Mucosa of stomach (tissue), 1 donor: ENCODE results near the gene UGT1A6.

Experiments used
- H3K27me3 ChIP-seq: one replicate; pipeline ENCODE4 v1.7.0; 2013; ENCODE audit warnings: mild to moderate bottlenecking, low read length; ENCODE audit not compliant: control insufficient read depth, insufficient read depth
- H3K36me3 ChIP-seq: one replicate; pipeline ENCODE4 v1.7.0; 2013; ENCODE audit warnings: low read length; ENCODE audit not compliant: control insufficient read depth, insufficient read depth
- H3K4me1 ChIP-seq: one replicate; pipeline ENCODE4 v1.7.0; 2013; ENCODE audit warnings: mild to moderate bottlenecking, low read length; ENCODE audit not compliant: control insufficient read depth, insufficient read depth
- H3K4me3 ChIP-seq: one replicate; pipeline ENCODE4 v1.7.0; 2013; ENCODE audit warnings: low read length
- H3K9ac ChIP-seq: one replicate; pipeline ENCODE4 v1.7.0; 2013; ENCODE audit warnings: mild to moderate bottlenecking, low read length, moderate library complexity
- H3K9me3 ChIP-seq: one replicate; pipeline ENCODE4 v1.7.0; 2013; ENCODE audit warnings: mild to moderate bottlenecking, low read length, moderate library complexity; ENCODE audit not compliant: control insufficient read depth
- donor health status: Pancreatic carcinoma.

The UGT1A6 gene

GRCh38 chr2:233789554-233789953, 96.9 kb downstream of the UGT1A6 start:
- Histone ChIP-seq H3K27me3 (no peaks in the 10 kb centered on the region), H3K4me1 (no peaks in the 10 kb centered on the region), H3K9me3 (no peaks in the 10 kb centered on the region), H3K36me3 (no peaks in the 10 kb centered on the region), H3K4me3 (no peak overlapping the region), H3K9ac (no peak overlapping the region)

- Histone ChIP-seq H3K4me1 (no peaks in the 10 kb centered on the region), H3K36me3 (no peaks in the 10 kb centered on the region), H3K9me3 (no peaks in the 10 kb centered on the region), H3K4me3 (no peak overlapping the region), H3K9ac (no peak overlapping the region), H3K27me3 (no peaks in the 10 kb centered on the region)
Measured at GRCh38 chr2:233791151-233791882, 98.6 kb downstream of the UGT1A6 start.

GRCh38 chr2:233791883-233792329, 99.2 kb downstream of the UGT1A6 start:
- Histone ChIP-seq H3K9ac (no peak overlapping the region), H3K4me3 (no peak overlapping the region), H3K9me3 (no peaks in the 10 kb centered on the region), H3K4me1 (no peaks in the 10 kb centered on the region), H3K36me3 (no peaks in the 10 kb centered on the region), H3K27me3 (no peaks in the 10 kb centered on the region)

GRCh38 chr2:233792720-233793119, 100.0 kb downstream of the UGT1A6 start:
- no peak overlapping the region for H3K4me3 ChIP-seq
- no peaks in the 10 kb centered on the region for H3K9me3 ChIP-seq
- no peak overlapping the region for H3K9ac ChIP-seq
- H3K27me3 ChIP-seq: no peaks in the 10 kb centered on the region
- H3K36me3 ChIP-seq: no peaks in the 10 kb centered on the region
- no peaks in the 10 kb centered on the region for H3K4me1 ChIP-seq

- no peaks in the 10 kb centered on the region for H3K27me3 ChIP-seq
- no peak overlapping the region for H3K4me3 ChIP-seq
- H3K4me1 ChIP-seq: no peaks in the 10 kb centered on the region
- no peaks in the 10 kb centered on the region for H3K36me3 ChIP-seq
- no peak overlapping the region for H3K9ac ChIP-seq
- no peaks in the 10 kb centered on the region for H3K9me3 ChIP-seq
Measured at GRCh38 chr2:233793465-233794127, 100.9 kb downstream of the UGT1A6 start.

DNA sequence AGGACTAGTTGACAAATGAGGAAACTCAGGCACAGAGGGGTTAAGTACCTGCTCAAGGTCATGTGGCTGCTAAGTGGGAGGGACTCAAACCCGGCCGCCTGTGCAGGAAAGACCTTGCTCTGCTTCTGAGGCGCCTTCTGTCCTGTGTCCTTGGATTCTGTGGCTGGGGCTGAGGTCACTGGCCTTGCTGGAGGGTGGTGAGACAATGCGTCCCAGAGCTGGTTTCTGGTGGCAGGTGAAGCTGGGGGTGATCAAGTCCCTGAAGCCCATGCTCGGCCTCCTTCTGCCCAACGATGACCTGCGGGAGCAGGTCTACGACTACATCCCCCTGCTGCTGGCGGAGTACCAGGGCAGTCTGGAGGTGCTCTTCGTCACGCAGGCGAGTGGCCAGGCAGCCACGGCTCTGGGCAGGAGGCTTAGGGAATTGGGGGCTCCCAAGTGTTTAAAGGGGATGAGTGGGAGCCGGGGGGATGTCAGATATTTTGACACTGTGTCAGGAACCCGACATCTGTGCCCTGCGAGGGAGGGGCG, 101.5 kb downstream of the UGT1A6 start:
- Histone ChIP-seq H3K4me3 (no peak overlapping the region), H3K27me3 (no peaks in the 10 kb centered on the region), H3K36me3 (no peaks in the 10 kb centered on the region), H3K9ac (no peak overlapping the region), H3K9me3 (no peaks in the 10 kb centered on the region), H3K4me1 (no peaks in the 10 kb centered on the region)

GRCh38 chr2:233795735-233796171, 103.1 kb downstream of the UGT1A6 start:
- H3K9ac ChIP-seq: no peak overlapping the region
- H3K36me3 ChIP-seq: no peaks in the 10 kb centered on the region

GRCh38 chr2:233796254-233796653, 103.6 kb downstream of the UGT1A6 start:
- H3K9me3 ChIP-seq: no peaks in the 10 kb centered on the region
- H3K9ac ChIP-seq: no peak overlapping the region
- no peaks in the 10 kb centered on the region for H3K4me1 ChIP-seq
- H3K27me3 ChIP-seq: no peaks in the 10 kb centered on the region
- no peak overlapping the region for H3K4me3 ChIP-seq
- no peaks in the 10 kb centered on the region for H3K36me3 ChIP-seq

More at GRCh38 chr2:233795735-233796171, 103.1 kb downstream of the UGT1A6 start:
- Histone ChIP-seq H3K4me1 (no peaks in the 10 kb centered on the region), H3K4me3 (no peak overlapping the region), H3K27me3 (no peaks in the 10 kb centered on the region), H3K9me3 (no peaks in the 10 kb centered on the region)

GRCh38 chr2:233798335-233799086, 105.8 kb downstream of the UGT1A6 start:
- no peaks in the 10 kb centered on the region for H3K9me3 ChIP-seq
- H3K27me3 ChIP-seq: no peaks in the 10 kb centered on the region
- H3K4me3 ChIP-seq: no peak overlapping the region
- H3K4me1 ChIP-seq: no peaks in the 10 kb centered on the region
- no peak overlapping the region for H3K9ac ChIP-seq
- no peaks in the 10 kb centered on the region for H3K36me3 ChIP-seq

DNA sequence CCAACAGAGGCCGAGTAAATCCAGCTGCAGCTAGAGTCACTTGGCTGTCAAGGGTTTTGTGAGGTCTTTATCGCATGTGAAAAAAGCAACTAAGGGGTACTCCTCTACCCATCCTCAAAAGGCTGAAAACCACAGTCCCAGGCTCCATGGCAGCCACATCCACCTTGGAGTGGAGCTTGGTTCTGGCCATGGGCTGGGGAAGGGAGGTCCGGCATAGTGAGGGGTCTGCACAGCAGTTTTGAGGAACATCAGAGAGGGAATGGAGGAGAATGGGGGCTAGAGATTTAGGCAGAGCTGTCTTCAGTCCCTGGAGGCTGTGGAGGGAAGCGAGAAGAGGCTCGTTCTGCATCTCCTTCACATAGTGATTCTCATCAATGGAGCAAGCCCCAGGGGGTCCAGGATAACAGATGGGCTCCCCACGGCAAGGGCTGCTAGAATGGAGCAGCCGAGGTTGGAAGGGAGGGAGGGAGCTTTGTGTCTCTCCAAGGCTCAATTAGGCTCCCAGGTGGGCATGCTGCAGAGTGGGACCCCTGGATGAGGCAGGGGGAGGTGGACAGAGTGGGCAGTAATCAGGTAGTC, 106.5 kb downstream of the UGT1A6 start:
- no peaks in the 10 kb centered on the region for H3K9me3 ChIP-seq
- H3K4me3 ChIP-seq: no peak overlapping the region
- no peak overlapping the region for H3K9ac ChIP-seq
- H3K4me1 ChIP-seq: no peaks in the 10 kb centered on the region
- no peaks in the 10 kb centered on the region for H3K27me3 ChIP-seq
- no peaks in the 10 kb centered on the region for H3K36me3 ChIP-seq

DNA sequence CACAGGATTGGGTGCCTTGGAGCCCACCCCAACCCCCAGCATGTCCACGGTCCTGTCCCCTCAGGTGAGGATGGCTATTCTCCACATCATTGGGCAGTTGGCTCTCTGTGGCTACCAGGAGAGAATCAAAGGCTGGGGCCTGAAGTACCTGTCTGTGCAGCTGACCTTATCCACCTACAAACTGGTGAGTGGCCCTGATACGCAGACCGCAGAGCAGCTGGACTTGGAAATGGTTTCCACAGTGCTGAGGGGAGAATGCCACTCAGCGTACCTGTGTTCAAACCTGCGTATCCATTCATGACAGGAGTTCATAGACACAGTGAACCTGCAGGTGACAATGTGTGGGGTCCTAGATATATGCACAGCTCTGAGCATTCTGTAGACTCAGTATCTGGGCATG, 107.0 kb downstream of the UGT1A6 start:
- no peaks in the 10 kb centered on the region for H3K27me3 ChIP-seq
- H3K9me3 ChIP-seq: no peaks in the 10 kb centered on the region
- H3K4me1 ChIP-seq: no peaks in the 10 kb centered on the region
- H3K4me3 ChIP-seq: no peak overlapping the region
- no peak overlapping the region for H3K9ac ChIP-seq
- H3K36me3 ChIP-seq: no peaks in the 10 kb centered on the region
